ENCODE measurements around the gene MCMBP.
A peak's percentile ranks its signal among the peaks of the same experiment; 100 is the strongest.

Gene MCMBP

DNA sequence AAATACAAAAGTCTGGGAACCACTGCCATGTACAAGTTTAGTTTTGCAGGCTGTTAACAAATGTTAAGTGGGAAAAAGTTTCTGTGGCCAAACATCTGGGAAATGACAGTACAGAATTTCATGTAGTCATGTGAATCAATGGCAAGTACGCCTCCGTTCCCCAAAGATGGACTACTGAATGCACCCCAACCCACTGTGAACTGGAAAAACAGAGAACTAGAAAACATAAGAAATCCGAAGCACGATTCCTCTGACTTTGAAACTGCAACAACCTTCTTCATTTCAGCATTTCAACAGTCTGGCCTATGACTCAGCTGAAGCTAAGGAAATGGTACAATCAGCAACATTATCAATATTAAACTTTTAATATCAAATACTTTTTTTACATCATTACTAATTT is 41.8 kb downstream of the MCMBP start:
- TF ChIP-seq CTCF (IDR thresholded peaks at IDR 0.05; ENCODE audit: insufficient read depth, low read length) (no peak), GABPA (IDR thresholded peaks at IDR 0.05; ENCODE audit: low read depth) (no peak), SPI1 (IDR thresholded peaks at IDR 0.05; ENCODE audit: borderline replicate concordance, low read depth) (no peak), POLR2AphosphoS5 (IDR thresholded peaks at IDR 0.05; ENCODE audit: low read depth) (no peak)
- TF ChIP-seq, protein P1, sequence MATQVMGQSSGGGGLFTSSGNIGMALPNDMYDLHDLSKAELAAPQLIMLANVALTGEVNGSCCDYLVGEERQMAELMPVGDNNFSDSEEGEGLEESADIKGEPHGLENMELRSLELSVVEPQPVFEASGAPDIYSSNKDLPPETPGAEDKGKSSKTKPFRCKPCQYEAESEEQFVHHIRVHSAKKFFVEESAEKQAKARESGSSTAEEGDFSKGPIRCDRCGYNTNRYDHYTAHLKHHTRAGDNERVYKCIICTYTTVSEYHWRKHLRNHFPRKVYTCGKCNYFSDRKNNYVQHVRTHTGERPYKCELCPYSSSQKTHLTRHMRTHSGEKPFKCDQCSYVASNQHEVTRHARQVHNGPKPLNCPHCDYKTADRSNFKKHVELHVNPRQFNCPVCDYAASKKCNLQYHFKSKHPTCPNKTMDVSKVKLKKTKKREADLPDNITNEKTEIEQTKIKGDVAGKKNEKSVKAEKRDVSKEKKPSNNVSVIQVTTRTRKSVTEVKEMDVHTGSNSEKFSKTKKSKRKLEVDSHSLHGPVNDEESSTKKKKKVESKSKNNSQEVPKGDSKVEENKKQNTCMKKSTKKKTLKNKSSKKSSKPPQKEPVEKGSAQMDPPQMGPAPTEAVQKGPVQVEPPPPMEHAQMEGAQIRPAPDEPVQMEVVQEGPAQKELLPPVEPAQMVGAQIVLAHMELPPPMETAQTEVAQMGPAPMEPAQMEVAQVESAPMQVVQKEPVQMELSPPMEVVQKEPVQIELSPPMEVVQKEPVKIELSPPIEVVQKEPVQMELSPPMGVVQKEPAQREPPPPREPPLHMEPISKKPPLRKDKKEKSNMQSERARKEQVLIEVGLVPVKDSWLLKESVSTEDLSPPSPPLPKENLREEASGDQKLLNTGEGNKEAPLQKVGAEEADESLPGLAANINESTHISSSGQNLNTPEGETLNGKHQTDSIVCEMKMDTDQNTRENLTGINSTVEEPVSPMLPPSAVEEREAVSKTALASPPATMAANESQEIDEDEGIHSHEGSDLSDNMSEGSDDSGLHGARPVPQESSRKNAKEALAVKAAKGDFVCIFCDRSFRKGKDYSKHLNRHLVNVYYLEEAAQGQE (IDR thresholded peaks at IDR 0.05; ENCODE audit: insufficient replicate concordance, low read depth), result no peak
- DNase-seq (ENCODE audit: low read depth in 1 of 2, low spot score in 1 of 2), result no peak
- H3K4me3 ChIP-seq (replicated peaks; ENCODE audit: insufficient read depth, low read length), result no peak overlapping the region
- H3K27me3 ChIP-seq (ENCODE audit: insufficient read depth, poor library complexity, severe bottlenecking), result no peaks in the 10 kb centered on the region
- no peak overlapping the region for H3K27ac ChIP-seq (replicated peaks)

DNA sequence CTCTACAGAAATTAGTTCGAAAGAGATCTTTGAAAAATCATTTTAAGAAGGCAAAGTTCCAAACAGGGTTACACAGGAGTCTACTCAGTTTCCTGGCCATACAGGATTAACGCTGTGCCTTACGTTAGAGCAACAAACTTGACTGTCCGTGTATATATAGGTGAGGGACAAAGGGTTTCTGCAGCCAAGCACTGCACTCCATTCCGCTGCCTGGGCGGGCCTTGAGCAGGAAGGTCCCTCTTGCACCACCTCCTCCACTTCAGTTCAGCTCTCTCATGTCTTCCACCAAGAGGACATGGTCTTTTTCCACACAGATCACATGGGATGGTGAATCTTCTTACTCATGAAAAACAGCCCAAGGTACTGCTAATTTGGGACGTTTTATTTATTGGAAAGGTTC is 43.2 kb downstream of the MCMBP start:
- no peak for TF ChIP-seq POLR2AphosphoS5 (IDR thresholded peaks at IDR 0.05; ENCODE audit: low read depth)
- no peak for TF ChIP-seq GABPA (IDR thresholded peaks at IDR 0.05; ENCODE audit: low read depth)
- no peak for TF ChIP-seq CTCF (IDR thresholded peaks at IDR 0.05; ENCODE audit: insufficient read depth, low read length)
- TF ChIP-seq, protein P1 (IDR thresholded peaks at IDR 0.05; ENCODE audit: insufficient replicate concordance, low read depth), result no peak
- TF ChIP-seq SPI1 (IDR thresholded peaks at IDR 0.05; ENCODE audit: borderline replicate concordance, low read depth), result no peak
- H3K27me3 ChIP-seq (ENCODE audit: insufficient read depth, poor library complexity, severe bottlenecking), result no peaks in the 10 kb centered on the region
- H3K4me3 ChIP-seq (replicated peaks; ENCODE audit: insufficient read depth, low read length), result no peak overlapping the region
- H3K27ac ChIP-seq (replicated peaks), result no peak overlapping the region
- DNase-seq (ENCODE audit: low read depth in 1 of 2, low spot score in 1 of 2), result no peak

DNA sequence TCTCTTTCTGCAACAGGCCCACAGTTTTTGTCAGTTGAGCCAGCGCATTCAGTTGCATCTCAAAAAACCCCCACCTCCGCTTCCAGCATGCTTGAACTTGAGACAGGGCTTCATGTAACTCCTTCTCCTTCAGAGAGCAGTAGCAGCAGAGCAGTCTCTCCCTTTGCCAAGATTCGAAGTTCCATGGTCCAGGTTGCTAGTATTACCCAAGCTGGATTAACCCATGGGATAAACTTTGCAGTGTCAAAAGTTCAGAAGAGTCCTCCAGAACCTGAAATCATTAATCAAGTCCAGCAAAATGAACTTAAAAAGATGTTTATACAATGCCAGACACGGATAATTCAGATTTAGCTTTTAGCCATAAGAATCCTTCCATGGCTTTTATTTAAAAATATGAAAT is 45.2 kb downstream of the MCMBP start:
- Histone ChIP-seq H3K27me3 (ENCODE audit: insufficient read depth, poor library complexity, severe bottlenecking) (no peaks in the 10 kb centered on the region), H3K27ac (replicated peaks) (no peak overlapping the region), H3K4me3 (replicated peaks; ENCODE audit: insufficient read depth, low read length) (no peak overlapping the region)
- TF ChIP-seq, protein P1 (IDR thresholded peaks at IDR 0.05; ENCODE audit: insufficient replicate concordance, low read depth), result no peak
- 0 out of 2 replicates have a peak, but pooled peaks have one; percentile 11 for TF ChIP-seq POLR2AphosphoS5 (IDR thresholded peaks at IDR 0.05; ENCODE audit: low read depth)
- no peak for TF ChIP-seq SPI1 (IDR thresholded peaks at IDR 0.05; ENCODE audit: borderline replicate concordance, low read depth)
- no peak for TF ChIP-seq GABPA (IDR thresholded peaks at IDR 0.05; ENCODE audit: low read depth)
- no peak for TF ChIP-seq CTCF (IDR thresholded peaks at IDR 0.05; ENCODE audit: insufficient read depth, low read length)
- no peak for DNase-seq (ENCODE audit: low read depth in 1 of 2, low spot score in 1 of 2)

Data from HL-60 (cell line).